Endothelial cell (in vitro differentiated cells): ENCODE results near the gene CCIN. TPM values are rescaled to one million over a fixed set of nuclear protein-coding genes. Genes with fewer than 3 reads are reported as not detected.
"Not testable (repeated sequence)": the region's sequence is repeated elsewhere in the genome, so short reads cannot be mapped to it uniquely, and the experiment has no call there.

Experiments used
- DNase-seq: peaks from one replicate; pipeline ENCODE4 v3.0.0; 2021; ENCODE audit warnings: low spot score
- H3K27ac Mint-ChIP-seq: one replicate; pipeline ENCODE4 v1.8.0; 2021; ENCODE audit warnings: mixed read lengths, inconsistent platforms; ENCODE audit not compliant: unreplicated experiment
- H3K27me3 Mint-ChIP-seq: one replicate; pipeline ENCODE4 v1.8.0; 2021; ENCODE audit warnings: mild to moderate bottlenecking, moderate library complexity, mixed read lengths, inconsistent platforms; ENCODE audit not compliant: unreplicated experiment
- H3K36me3 Mint-ChIP-seq: one replicate; pipeline ENCODE4 v1.8.0; 2021; ENCODE audit warnings: mild to moderate bottlenecking, low read depth, mixed read lengths, inconsistent platforms; ENCODE audit not compliant: unreplicated experiment
- H3K4me1 Mint-ChIP-seq: one replicate; pipeline ENCODE4 v1.8.0; 2021; ENCODE audit warnings: mild to moderate bottlenecking, mixed read lengths, inconsistent platforms; ENCODE audit not compliant: unreplicated experiment
- H3K4me3 Mint-ChIP-seq: one replicate; pipeline ENCODE4 v1.8.0; 2021; ENCODE audit warnings: mild to moderate bottlenecking, mixed read lengths, inconsistent platforms; ENCODE audit not compliant: unreplicated experiment
- H3K9me3 Mint-ChIP-seq: one replicate; pipeline ENCODE4 v1.8.0; 2021; ENCODE audit warnings: mixed read lengths, inconsistent platforms; ENCODE audit not compliant: unreplicated experiment
- total RNA-seq: library from RNA; stranded (reverse); fragmentation: NEBNext Ultra II Directional; extraction: Animal tissue kit (Norgen Biotek cat#: 25700); gene quantifications from one replicate; pipeline ENCODE4 v1.2.1, GENCODE V29; 2021; ENCODE audit not compliant: unreplicated experiment
- TF ChIP-seq, protein P1 (sequence below): fragments of 200-600 bp; sonication (generic); IDR thresholded peaks from one replicate; pipeline ENCODE4 v1.5.0; 2021; ENCODE audit warnings: antibody characterized with exemption; ENCODE audit not compliant: unreplicated experiment

The CCIN gene
- total RNA-seq, 1 donor from 2014 or later: not detected

DNA sequence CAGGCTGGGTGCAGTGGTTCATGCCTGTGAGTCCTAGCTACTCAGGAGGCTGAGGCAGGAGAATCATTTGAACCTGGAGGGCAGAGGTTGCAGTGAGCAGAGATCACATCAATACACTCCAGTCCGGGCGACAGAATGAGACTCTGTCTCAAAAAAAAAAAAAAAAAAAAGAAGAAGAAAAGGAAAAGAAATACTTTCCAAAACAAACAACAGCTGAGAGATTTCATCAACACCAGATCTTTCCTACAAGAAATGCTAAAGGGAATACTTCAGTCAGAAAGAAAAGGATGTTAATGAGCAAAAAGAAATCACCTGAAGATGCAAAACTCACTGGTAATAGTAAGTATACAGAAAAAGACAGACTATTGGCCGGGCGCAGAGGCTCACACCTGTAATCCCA is 8.4 kb downstream of the CCIN start:
- no peak for DNase-seq
- Mint-ChIP-seq H3K36me3 (peaks cover 6% of the 10 kb centered on the region), H3K4me1 (peaks cover 6% of the 10 kb centered on the region), H3K4me3 (no peak overlapping the region), H3K27me3 (peaks cover 3% of the 10 kb centered on the region), H3K9me3 (no peaks in the 10 kb centered on the region), H3K27ac (no peak overlapping the region)
- TF ChIP-seq, protein P1, sequence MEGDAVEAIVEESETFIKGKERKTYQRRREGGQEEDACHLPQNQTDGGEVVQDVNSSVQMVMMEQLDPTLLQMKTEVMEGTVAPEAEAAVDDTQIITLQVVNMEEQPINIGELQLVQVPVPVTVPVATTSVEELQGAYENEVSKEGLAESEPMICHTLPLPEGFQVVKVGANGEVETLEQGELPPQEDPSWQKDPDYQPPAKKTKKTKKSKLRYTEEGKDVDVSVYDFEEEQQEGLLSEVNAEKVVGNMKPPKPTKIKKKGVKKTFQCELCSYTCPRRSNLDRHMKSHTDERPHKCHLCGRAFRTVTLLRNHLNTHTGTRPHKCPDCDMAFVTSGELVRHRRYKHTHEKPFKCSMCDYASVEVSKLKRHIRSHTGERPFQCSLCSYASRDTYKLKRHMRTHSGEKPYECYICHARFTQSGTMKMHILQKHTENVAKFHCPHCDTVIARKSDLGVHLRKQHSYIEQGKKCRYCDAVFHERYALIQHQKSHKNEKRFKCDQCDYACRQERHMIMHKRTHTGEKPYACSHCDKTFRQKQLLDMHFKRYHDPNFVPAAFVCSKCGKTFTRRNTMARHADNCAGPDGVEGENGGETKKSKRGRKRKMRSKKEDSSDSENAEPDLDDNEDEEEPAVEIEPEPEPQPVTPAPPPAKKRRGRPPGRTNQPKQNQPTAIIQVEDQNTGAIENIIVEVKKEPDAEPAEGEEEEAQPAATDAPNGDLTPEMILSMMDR: no peak

DNA sequence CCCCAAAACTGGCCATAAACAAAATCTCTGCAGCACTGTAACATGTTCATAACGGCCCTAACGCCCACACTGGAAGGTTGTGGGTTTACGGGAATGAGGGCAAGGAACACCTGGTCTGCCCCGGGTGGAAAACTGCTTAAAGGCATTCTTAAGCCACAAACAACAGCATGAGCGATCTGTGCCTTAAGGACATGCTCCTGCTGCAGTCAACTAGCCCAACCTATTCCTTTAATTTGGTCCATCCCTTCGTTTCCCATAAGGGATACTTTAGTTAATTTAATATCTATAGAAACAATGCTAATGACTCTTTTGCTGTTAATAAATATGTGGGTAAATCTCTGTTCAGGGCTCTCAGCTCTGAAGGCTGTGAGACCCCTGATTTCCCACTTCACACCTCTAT is 11.1 kb downstream of the CCIN start:
- not testable (repeated sequence) for H3K27me3 Mint-ChIP-seq, H3K9me3 Mint-ChIP-seq, H3K27ac Mint-ChIP-seq, H3K4me1 Mint-ChIP-seq, H3K36me3 Mint-ChIP-seq, H3K4me3 Mint-ChIP-seq, DNase-seq

DNA sequence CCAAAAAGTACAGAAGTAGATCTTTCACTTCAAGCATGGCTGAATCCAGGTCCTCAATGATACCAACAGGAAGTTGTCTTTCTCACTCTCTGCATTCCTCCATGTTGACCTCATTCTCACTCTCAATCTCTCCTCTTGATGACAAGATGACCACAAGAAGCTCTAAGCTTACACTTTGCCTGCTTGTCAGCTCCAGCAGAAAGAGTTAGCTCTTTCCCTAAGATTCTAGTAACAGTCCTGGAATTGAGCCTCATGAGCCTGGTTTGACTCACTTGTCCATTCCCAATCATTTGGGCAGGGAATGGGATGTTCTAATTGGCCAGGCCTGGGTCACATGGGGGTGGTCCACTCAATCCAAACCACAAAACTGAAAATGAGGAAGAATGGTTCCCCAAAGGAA is 18.2 kb downstream of the CCIN start:
- H3K36me3 Mint-ChIP-seq: no peaks in the 10 kb centered on the region
- H3K27ac Mint-ChIP-seq: no peak overlapping the region
- DNase-seq: no peak
- H3K4me1 Mint-ChIP-seq: peaks cover 26% of the 10 kb centered on the region
- TF ChIP-seq, protein P1: no peak
- H3K4me3 Mint-ChIP-seq: no peak overlapping the region
- no peaks in the 10 kb centered on the region for H3K9me3 Mint-ChIP-seq
- peaks cover 21% of the 10 kb centered on the region for H3K27me3 Mint-ChIP-seq

DNA sequence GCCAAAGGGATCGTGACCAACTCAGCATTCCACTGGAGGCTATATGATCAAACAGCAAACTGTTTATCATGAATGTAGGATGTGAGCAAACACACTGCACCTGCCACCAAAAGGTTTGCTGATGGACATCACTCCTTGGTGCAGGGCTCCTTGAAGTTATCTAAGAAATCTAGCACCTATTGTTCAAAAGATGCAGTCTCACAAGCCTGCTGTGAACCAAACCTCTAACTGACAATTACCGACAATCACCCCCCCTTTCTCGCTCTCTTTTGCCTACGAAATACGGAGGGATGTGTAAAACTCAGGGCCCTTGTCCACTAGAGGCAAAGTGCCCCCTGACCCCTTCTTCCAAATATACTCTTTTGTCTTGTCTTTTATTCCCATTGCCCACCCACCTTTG is 19.0 kb downstream of the CCIN start:
- Mint-ChIP-seq H3K27me3 (peaks cover 21% of the 10 kb centered on the region), H3K4me1 (peaks cover 33% of the 10 kb centered on the region), H3K4me3 (no peak overlapping the region), H3K9me3 (no peaks in the 10 kb centered on the region), H3K36me3 (no peaks in the 10 kb centered on the region), H3K27ac (peak overlapping the region; percentile 20)
- no peak for DNase-seq
- TF ChIP-seq, protein P1: no peak

DNA sequence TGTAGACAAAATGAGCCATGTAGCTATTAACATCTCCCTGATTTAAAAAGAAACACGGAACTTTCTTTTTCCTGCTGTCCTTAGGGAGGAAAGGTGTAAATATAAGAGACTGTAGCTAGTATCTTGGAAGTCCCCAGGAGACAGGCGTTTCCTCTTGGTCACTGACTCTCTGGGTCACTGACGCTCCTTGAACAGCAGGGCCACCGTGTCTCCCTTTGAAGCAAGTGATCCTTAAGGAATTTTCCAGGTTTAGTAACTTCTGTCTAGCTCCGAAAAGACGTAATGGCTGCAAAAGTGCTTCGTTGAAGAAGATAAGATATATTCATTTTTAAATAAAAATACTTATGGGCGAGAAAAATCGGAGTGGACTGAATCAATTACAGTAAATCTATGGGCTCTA is 20.8 kb downstream of the CCIN start:
- H3K36me3 Mint-ChIP-seq: peaks cover 10% of the 10 kb centered on the region
- peak overlapping the region; percentile 91 for H3K27ac Mint-ChIP-seq
- DNase-seq: no peak
- H3K9me3 Mint-ChIP-seq: no peaks in the 10 kb centered on the region
- H3K27me3 Mint-ChIP-seq: peaks cover 21% of the 10 kb centered on the region
- H3K4me1 Mint-ChIP-seq: peaks cover 44% of the 10 kb centered on the region
- TF ChIP-seq, protein P1: no peak
- H3K4me3 Mint-ChIP-seq: peak overlapping the region; percentile 29
